Cardiac fibroblast (primary cell): Measurements from ENCODE around the gene DVL3.

ENCODE experiments used
- DNase-seq, 2 donors: peaks; one replicate each; pipeline versions ENCODE4 v3.0.0 to v3.0.0-alpha.2; 2010; ENCODE audit warnings: low read depth in 2 of 2
- H3K4me3 ChIP-seq, 2 donors: replicated peaks in 1 of 2; 1 replicate in 1 of 2; 2 replicates in 1 of 2; pipeline ENCODE4 v1.5.1; 2011; ENCODE audit warnings: low read depth in 2 of 2, low read length in 2 of 2, mild to moderate bottlenecking in 2 of 2, moderate library complexity in 1 of 2
- TF ChIP-seq, protein P1 (sequence below): IDR thresholded peaks from one replicate; pipeline ENCODE4 v1.5.1; 2011; ENCODE audit warnings: low read depth, mild to moderate bottlenecking, low read length, inconsistent platforms

DVL3 gene

DNA sequence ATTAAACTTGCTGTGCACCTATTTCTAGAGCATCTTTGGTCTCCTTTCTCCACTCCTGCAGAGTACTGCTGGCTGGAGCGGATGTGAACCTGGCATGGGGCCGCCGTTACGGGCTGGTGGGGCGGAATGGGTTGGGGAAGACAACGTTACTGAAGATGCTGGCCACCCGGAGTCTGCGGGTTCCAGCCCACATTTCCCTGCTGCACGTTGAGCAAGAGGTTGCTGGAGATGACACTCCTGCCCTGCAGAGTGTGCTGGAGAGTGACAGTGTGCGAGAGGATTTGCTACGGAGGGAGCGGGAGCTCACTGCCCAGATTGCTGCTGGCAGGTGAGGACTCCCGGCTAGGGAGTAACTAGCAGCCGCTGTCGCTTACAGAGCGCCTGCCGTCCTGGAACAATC is 32.9 kb downstream of the DVL3 start:
- H3K4me3 ChIP-seq: no peak overlapping the region
- DNase-seq: no peak
- TF ChIP-seq, protein P1, sequence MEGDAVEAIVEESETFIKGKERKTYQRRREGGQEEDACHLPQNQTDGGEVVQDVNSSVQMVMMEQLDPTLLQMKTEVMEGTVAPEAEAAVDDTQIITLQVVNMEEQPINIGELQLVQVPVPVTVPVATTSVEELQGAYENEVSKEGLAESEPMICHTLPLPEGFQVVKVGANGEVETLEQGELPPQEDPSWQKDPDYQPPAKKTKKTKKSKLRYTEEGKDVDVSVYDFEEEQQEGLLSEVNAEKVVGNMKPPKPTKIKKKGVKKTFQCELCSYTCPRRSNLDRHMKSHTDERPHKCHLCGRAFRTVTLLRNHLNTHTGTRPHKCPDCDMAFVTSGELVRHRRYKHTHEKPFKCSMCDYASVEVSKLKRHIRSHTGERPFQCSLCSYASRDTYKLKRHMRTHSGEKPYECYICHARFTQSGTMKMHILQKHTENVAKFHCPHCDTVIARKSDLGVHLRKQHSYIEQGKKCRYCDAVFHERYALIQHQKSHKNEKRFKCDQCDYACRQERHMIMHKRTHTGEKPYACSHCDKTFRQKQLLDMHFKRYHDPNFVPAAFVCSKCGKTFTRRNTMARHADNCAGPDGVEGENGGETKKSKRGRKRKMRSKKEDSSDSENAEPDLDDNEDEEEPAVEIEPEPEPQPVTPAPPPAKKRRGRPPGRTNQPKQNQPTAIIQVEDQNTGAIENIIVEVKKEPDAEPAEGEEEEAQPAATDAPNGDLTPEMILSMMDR: no peak

DNA sequence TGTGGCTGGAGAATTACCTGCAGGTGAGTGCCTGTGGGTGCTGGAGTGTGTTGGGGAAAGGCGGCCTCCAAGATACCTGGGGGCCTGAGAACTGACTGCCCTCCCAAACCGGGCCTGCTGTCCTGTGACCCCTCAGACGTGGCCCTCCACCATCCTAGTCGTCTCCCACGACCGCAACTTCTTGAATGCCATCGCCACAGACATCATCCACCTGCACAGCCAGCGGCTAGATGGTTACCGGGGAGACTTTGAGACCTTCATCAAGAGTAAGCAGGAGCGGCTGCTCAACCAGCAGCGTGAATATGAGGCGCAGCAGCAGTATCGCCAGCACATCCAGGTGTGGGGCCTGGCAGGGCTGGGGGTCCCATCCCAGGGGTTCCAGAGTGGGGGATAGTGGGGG is 34.2 kb downstream of the DVL3 start:
- no peak overlapping the region for H3K4me3 ChIP-seq
- TF ChIP-seq, protein P1: no peak
- no peak for DNase-seq

DNA sequence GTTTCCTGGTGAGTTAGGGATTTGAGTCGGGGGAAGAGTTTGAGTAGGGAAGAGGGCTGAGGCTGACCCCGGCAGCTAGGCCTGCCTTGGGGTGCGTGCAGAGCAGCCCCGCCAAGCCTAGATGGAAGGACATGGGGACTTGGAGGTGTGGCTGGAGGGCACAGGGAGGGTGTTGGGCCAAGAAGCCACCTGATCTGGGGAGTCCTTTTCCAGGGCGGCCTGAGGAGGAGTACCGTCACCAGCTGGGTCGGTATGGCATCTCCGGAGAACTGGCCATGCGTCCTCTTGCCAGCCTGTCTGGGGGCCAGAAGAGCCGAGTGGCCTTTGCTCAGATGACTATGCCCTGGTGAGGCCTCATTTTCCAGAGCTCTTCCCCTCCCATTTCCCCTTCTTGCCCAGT is 37.7 kb downstream of the DVL3 start:
- TF ChIP-seq, protein P1: no peak
- no peak for DNase-seq
- no peak overlapping the region for H3K4me3 ChIP-seq

DNA sequence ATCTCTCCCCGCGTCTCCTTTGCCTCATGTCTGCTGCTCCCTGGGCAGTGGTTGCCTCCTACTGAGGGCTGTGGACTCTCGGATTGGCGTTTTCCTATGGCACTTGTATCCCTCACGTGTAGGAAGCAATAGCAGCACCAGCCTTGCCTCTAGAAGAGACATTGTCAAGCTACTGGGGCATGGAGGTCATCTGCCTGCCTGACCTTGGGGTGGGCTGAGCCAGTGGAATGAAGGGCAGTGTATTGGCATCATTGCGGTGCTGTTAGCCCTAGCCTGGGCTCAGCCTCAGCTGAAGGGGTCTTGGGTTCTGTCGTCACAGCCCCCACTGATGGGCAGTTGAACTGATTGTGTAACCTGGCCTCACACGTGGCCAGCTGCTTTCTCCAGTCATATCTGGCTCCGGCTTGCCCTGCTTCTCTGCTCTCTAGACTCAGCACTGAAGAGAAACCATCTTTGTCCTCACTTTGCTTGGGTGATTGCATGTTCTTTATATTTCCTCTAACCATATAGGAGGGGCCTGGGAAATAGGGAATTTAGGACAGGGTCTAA is 38.9 kb downstream of the DVL3 start:
- no peak overlapping the region for H3K4me3 ChIP-seq
- no peak for DNase-seq
- TF ChIP-seq, protein P1: no peak

DNA sequence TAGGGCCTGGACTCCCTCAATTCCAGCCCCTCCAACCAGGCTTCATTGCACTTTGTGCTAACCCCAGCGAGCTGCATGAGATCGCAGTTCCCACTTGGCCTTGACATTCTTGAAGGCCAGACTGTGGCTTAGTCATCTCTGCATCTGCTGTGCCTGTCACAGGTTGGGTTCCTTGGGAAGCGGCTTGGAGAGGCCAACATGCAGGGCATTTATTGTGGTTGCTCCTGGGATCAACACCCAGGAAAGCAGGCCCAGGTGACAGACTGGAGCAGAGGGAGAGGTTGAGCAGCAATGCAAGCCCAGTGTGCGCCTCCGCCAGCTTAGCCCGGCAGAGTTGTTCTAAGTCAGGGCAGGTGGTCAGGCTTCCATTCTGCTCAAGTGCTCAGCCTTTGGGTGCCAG is 41.4 kb downstream of the DVL3 start:
- TF ChIP-seq, protein P1: no peak
- no peak overlapping the region for H3K4me3 ChIP-seq

DNA sequence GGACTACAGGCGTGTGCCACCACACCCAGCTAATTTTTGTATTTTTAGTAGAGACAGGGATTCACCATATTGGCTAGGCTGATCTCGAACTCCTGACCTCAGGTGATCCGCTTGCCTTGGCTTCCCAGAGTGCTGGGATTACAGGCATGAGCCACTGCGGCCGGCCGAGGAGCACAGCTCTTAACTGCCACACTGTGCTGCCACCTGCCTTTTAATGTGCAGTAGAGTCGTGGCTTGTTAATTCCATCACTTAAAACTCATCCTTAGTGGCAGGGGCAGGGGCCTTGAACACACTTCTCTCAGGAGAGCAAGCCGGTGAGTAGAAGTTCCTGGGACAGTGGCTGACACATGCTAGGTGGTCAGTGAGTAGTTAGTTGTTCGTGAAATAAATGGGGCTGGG is 43.3 kb downstream of the DVL3 start:
- H3K4me3 ChIP-seq: no peak overlapping the region
- TF ChIP-seq, protein P1: no peak
- no peak for DNase-seq

More for the DNA sequence above, 41.4 kb downstream of the DVL3 start:
- DNase-seq: no peak

DNA sequence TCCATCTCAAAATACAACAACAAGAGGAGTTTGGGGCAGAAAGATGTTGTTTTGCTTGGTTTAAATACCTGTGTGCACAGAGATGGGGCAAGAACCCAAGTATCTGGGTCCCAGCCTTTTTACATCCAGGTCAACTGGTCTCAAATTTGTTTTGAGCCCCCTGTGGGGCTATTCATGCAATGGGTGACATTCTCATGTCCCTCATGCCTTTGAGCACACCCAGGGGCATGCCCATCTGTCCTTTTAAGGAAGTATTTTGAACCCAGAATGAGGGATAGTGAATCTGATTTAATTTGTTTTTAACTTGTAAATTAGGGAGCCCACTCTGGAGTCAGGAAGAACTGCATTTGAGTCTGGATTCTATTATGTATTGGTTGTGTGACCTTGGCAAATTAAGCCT is 45.6 kb downstream of the DVL3 start:
- TF ChIP-seq, protein P1: no peak
- no peak for DNase-seq
- H3K4me3 ChIP-seq: no peak overlapping the region
